GM12875 (cell line): Measurements from ENCODE around the gene BBX.
A peak's percentile ranks its signal among the peaks of the same experiment; 100 is the strongest.

Experiments
- H3K4me3 ChIP-seq: one replicate; pipeline ENCODE4 v1.5.1; 2011; ENCODE audit warnings: low read depth, low read length, control low read depth
- TF ChIP-seq, protein P1 (sequence below): IDR thresholded peaks from 2 replicates; pipeline ENCODE4 v1.5.1; 2011; ENCODE audit warnings: low read depth, mild to moderate bottlenecking, control low read depth, inconsistent platforms, low read length, moderate library complexity, borderline replicate concordance; ENCODE audit not compliant: insufficient read depth

BBX gene

DNA sequence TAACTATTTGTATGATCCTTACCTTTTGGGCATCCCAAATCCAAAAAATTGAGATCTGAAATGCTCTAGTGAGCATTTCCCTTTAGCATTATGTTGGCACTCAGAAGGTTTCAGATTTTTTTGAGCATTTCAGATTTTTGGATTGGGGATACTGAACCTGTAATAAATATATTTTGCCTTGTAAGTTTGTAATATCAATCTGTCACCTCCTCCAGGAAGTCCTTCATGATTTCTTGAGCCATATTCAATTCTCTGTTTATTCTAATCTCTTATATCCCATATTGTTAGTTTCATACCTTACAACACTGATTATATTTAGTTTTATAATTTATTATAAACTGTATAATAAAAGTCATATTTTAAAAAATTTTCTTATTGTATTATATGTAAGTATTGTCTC is 215.2 kb downstream of the BBX start:
- TF ChIP-seq, protein P1, sequence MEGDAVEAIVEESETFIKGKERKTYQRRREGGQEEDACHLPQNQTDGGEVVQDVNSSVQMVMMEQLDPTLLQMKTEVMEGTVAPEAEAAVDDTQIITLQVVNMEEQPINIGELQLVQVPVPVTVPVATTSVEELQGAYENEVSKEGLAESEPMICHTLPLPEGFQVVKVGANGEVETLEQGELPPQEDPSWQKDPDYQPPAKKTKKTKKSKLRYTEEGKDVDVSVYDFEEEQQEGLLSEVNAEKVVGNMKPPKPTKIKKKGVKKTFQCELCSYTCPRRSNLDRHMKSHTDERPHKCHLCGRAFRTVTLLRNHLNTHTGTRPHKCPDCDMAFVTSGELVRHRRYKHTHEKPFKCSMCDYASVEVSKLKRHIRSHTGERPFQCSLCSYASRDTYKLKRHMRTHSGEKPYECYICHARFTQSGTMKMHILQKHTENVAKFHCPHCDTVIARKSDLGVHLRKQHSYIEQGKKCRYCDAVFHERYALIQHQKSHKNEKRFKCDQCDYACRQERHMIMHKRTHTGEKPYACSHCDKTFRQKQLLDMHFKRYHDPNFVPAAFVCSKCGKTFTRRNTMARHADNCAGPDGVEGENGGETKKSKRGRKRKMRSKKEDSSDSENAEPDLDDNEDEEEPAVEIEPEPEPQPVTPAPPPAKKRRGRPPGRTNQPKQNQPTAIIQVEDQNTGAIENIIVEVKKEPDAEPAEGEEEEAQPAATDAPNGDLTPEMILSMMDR = no peak
- no peak overlapping the region for H3K4me3 ChIP-seq

DNA sequence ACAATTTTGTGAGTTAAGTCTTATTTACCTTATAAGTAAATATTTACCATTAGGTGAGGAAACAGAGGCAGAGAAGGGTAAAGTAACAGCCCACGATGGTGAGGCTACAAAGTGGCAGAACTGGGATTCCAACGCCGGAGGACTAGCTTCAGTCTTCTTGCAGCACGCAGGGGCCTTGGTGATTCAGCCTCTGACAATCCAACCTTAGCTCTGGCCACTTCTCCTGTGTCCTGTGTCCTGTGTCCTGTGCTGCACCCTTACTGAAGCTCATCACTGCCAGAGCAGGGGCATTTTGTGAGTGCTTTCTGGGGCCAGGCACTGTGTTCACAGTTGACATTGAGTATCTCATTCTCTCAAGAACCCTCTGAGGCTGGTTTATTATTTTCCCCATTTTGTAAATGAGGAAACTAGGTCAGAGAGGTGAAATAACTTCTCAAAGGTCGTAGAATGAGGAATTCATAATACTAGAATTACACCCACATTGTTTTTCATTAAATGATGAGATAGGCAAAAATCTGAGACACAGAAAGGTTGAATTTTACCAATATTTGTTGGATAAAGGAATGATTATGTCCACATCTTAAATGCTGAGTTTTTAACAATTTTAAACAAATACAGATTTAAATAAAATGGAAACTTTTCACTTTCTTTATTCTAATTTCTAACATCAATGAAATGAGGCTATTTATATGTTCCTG is 215.9 kb downstream of the BBX start:
- TF ChIP-seq, protein P1 = no peak
- no peak overlapping the region for H3K4me3 ChIP-seq

DNA sequence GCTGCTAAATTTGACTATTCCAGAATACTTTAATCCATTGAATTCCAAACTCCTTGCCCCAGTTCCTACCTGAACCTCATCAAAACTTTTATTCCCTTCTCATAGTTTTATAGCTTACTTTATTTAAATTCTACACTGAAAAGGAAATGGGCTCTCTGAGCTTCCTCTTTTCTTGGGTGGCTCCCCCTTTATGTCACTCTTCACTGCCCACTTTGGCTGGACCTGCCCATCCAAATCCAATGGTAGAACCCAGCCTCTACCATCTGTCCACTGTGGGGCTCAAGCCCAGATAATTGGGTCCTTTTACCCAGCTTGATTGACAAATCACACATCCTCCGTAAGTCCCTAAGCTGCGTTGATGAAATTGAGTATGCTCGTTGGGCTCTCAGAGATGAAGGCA is 216.5 kb downstream of the BBX start:
- no peak overlapping the region for H3K4me3 ChIP-seq
- TF ChIP-seq, protein P1 = no peak

DNA sequence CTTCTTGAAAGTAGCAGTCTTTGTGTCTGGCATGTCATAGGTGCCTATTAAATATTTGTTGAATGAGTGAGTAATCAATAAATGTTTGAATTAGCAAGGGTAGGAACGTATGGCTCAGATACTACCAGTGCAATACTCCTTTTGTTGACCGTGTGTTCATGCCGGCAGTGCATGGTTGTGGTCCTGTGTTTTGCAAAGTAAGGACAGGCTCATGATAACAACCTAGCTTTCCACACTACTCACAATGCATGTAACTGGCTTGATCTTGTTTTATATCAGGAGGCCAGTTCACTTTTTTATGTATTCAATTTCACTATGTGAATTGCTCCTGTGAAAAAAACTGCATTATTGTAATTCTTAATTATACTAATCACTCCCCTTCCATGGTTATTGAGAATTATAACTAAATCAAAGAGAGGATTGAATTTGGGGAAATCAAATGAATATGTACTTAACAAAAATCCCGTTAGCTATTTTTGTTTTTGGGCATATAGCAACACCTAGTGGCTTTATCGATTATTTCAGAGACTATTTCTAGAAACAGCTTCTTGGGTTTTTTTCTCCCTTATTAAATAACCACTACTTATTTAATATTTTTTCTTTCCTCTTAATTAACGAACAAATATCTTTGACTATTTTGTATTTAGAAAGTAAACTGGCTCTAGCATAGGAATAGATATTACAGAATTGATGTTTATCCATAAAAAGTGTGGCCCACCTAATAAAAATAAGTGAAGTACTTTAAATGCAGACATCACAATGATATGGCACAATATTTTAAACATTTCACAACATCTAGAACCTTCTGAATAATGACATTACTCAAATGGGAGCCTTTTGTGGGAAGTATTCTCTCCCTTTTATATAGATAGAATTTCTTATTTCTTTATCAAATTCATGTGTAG is 218.5 kb downstream of the BBX start:
- no peak overlapping the region for H3K4me3 ChIP-seq
- TF ChIP-seq, protein P1 = 0 out of 2 replicates have a peak, but pooled peaks have one; percentile 12

DNA sequence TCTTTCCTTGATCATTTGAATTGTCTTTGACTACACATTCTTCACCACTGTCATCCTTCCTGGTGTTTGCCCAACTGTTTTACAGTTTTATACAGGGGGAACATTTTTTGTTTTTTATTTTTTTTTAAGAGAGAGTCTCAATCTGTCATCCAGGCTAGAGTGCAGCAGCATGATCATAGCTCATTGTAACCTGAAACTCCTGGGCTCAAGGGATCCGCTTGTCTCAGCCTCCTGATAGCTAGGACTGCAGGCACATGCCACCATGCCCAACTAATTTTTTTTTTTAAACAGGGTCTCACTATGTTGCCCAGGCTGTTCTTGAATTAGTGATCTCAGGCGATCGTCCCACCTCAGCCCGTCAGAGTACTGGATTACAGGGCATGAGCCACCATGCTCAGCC is 222.6 kb downstream of the BBX start:
- TF ChIP-seq, protein P1 = no peak
- no peak overlapping the region for H3K4me3 ChIP-seq

DNA sequence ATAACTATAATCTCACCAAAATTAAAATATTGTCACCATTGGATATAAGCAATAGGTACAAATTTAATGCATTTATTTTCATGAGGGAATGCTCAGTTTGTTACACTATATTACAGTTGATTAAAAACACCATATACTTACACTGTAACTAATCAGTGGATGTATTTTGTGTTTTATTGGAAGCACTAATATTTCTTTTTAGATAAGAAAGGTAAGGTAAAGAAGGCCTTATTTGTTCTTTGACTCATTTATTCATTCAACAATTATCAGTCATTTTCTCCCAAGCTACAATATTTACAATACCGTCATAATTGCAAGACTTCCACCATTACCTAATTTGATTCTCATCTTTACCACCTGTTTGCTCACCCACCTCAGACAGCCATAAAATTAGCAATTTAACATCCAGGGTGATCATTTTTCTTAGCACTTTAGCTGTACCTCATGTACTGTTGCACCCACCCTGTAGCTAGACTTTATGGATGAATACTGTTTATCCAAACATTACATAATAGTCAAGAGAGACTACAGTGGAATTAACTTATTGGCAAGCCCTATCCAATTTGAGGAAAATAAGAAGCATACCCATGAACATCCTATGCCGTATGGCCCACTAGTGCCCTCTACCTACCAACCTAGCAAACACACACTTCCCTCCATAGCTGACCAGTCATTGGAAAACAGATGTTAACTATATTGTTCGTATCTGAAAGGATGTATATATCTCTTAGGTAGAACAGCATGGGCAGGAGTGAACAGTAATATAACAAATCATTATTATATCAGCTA is 229.6 kb downstream of the BBX start:
- TF ChIP-seq, protein P1 = peak; percentile 42; the same call in 1 of the 2 replicates
- H3K4me3 ChIP-seq = no peak overlapping the region
